ENCODE results near the gene MGAT4A. TPM values are rescaled to one million over a fixed set of nuclear protein-coding genes. Genes with fewer than 3 reads are reported as not detected.

Gene MGAT4A
- total and polyA plus RNA-seq, 2 experiments from 2014 or later, result 4.1 to 5.8 TPM

DNA sequence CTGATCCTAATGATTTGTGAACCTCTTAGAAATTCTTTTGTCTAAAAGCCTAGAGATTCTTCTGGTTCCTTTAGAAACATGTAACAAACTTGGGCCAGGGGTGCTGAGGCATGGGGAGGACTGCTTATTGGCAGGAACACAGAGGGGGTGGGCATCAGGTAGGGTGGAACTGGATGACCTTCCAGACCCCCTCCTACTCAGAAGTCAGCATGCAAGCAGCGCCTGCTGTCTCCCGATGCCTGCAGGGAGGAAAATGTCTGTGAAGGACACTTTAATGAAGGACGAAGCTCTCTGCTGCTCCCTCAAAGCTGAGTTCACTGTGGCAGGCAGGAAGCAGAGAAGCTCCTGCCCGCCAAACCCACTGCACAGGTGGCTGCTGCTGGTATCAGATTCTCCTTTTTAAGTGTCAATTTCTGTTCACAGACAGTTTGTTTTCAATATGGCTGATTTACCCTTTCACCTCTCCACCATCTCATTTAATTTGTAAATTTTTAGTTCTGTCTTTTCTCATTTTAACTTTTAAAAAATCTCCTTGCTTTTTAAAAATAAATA, 142.0 kb downstream of the MGAT4A start:
- H3K4me3 ChIP-seq, result no peak overlapping the region
- H3K36me3 ChIP-seq, result no peaks in the 10 kb centered on the region
- no peak overlapping the region for H3K27ac ChIP-seq
- H3K4me1 ChIP-seq (ENCODE audit: low read depth), result no peaks in the 10 kb centered on the region
- no peaks in the 10 kb centered on the region for H3K27me3 ChIP-seq
- no peak for DNase-seq (ENCODE audit: low read depth in 1 of 2, low spot score in 1 of 2)
- TF ChIP-seq CTCF (IDR thresholded peaks at IDR 0.05; ENCODE audit: low read depth, low read length), result no peak
- H3K9me3 ChIP-seq (ENCODE audit: low read depth), result no peaks in the 10 kb centered on the region

DNA sequence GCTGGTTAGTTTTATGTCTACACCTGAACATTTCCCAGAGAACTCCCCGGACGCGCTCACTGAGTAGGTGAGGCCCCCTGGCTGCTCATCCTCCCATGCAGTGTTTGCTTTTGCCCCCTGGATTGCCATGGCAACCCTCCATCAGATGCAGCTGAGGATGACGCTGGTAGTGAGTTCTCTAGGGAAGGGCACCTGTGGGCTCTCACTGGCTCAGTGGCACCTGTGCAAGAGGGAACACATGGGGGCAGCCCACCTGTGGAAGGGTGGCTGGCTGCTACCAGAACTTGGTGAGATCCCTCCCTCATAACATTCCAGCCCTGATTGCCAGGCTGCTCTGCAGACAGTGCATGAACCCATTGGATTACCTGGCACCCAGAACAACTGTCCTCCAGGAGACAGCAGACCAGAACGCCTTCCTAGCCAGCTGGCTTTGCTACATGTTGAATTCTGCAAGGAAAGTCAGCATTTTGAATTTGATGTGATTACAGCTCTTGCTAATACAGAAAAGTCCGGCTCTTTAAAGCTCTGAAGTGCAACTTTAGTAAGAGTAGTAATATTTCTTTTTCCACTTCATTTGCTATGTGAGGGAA, 144.3 kb downstream of the MGAT4A start:
- peaks cover 6% of the 10 kb centered on the region for H3K36me3 ChIP-seq
- H3K27me3 ChIP-seq, result no peaks in the 10 kb centered on the region
- H3K9me3 ChIP-seq (ENCODE audit: low read depth), result no peaks in the 10 kb centered on the region
- no peak overlapping the region for H3K27ac ChIP-seq
- no peak for TF ChIP-seq CTCF (IDR thresholded peaks at IDR 0.05; ENCODE audit: low read depth, low read length)
- no peaks in the 10 kb centered on the region for H3K4me1 ChIP-seq (ENCODE audit: low read depth)
- no peak overlapping the region for H3K4me3 ChIP-seq
- no peak for DNase-seq (ENCODE audit: low read depth in 1 of 2, low spot score in 1 of 2)

DNA sequence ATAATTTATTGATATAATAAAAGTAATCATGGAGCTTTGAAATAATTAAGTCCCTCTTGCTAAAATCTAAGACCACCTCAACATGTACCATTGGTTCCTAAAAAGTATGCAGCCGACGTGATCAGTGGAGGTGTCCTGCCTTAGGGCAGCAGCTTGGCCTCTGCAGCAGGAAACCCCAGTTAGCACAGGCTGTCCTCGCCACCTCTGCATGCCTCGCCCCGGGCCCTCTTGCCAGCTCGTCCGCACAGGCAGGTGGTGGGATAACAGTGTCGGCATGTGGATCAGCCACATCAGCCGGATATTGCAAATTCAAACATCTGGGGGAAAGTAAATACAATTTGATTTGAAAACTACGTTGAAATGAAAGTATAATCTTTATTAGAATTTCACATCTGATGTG, 145.5 kb downstream of the MGAT4A start:
- Histone ChIP-seq H3K27me3 (no peaks in the 10 kb centered on the region), H3K36me3 (peaks cover 6% of the 10 kb centered on the region), H3K27ac (no peak overlapping the region), H3K9me3 (ENCODE audit: low read depth) (no peaks in the 10 kb centered on the region), H3K4me3 (no peak overlapping the region), H3K4me1 (ENCODE audit: low read depth) (no peaks in the 10 kb centered on the region)
- DNase-seq (ENCODE audit: low read depth in 1 of 2, low spot score in 1 of 2), result no peak
- no peak for TF ChIP-seq CTCF (IDR thresholded peaks at IDR 0.05; ENCODE audit: low read depth, low read length)

- no peak for TF ChIP-seq CTCF (IDR thresholded peaks at IDR 0.05; ENCODE audit: low read depth, low read length)
- Histone ChIP-seq H3K27ac (no peak overlapping the region), H3K4me3 (no peak overlapping the region), H3K27me3 (no peaks in the 10 kb centered on the region), H3K36me3 (peaks cover 6% of the 10 kb centered on the region), H3K4me1 (ENCODE audit: low read depth) (no peaks in the 10 kb centered on the region), H3K9me3 (ENCODE audit: low read depth) (no peaks in the 10 kb centered on the region)
- no peak for DNase-seq (ENCODE audit: low read depth in 1 of 2, low spot score in 1 of 2)
Measured at GRCh38 chr2:98583816-98584618, 146.9 kb downstream of the MGAT4A start.

GRCh38 chr2:98583276-98583675, 147.7 kb downstream of the MGAT4A start:
- no peak overlapping the region for H3K4me3 ChIP-seq
- no peak for DNase-seq (ENCODE audit: low read depth in 1 of 2, low spot score in 1 of 2)
- no peaks in the 10 kb centered on the region for H3K9me3 ChIP-seq (ENCODE audit: low read depth)
- no peaks in the 10 kb centered on the region for H3K4me1 ChIP-seq (ENCODE audit: low read depth)
- H3K27ac ChIP-seq, result no peak overlapping the region
- TF ChIP-seq CTCF (IDR thresholded peaks at IDR 0.05; ENCODE audit: low read depth, low read length), result no peak
- peaks cover 6% of the 10 kb centered on the region for H3K36me3 ChIP-seq
- H3K27me3 ChIP-seq, result no peaks in the 10 kb centered on the region
